Body of pancreas (tissue), 4 donors: ENCODE data around the gene FUBP1. TPM values are rescaled to one million over a fixed set of nuclear protein-coding genes. Genes with fewer than 3 reads are reported as not detected.
"Not testable (repeated sequence)": the region's sequence is repeated elsewhere in the genome, so short reads cannot be mapped to it uniquely, and the experiment has no call there.

Source experiments
- ATAC-seq: fragments of 150-250 bp; one replicate; pipeline ENCODE4 v1.9.1; 2016
- DNase-seq, 4 donors: peaks; one replicate each; pipeline ENCODE4 v3.0.0-alpha.2; 2019
- H3K27ac ChIP-seq, 4 donors: fragments of 200-600 bp; sonication (generic); 1 replicate in 3 of 4; 2 replicates in 1 of 4; pipeline versions ENCODE4 v1.5.1 to v1.6.1; 2016 to 2019; ENCODE audit warnings: mild to moderate bottlenecking in 1 of 4, mixed read lengths in 1 of 4, moderate library complexity in 1 of 4
- H3K27me3 ChIP-seq, 2 donors: fragments of 200-600 bp; sonication (generic); one replicate each; pipeline ENCODE4 v1.6.0; 2016; ENCODE audit warnings: mild to moderate bottlenecking in 1 of 2
- H3K36me3 ChIP-seq, 2 donors: fragments of 200-600 bp; sonication (generic); replicated peaks in 1 of 2; 2 replicates each; pipeline ENCODE4 v1.5.1; 2016; ENCODE audit warnings: low read depth in 2 of 2; ENCODE audit not compliant: insufficient read depth in 1 of 2
- H3K4me1 ChIP-seq: fragments of 200-600 bp; sonication (generic); one replicate; pipeline ENCODE4 v1.6.0; 2016
- H3K4me3 ChIP-seq, 2 donors: fragments of 200-600 bp; sonication (generic); 1 replicate in 1 of 2; 2 replicates in 1 of 2; pipeline ENCODE4 v1.5.1; 2016 to 2019
- H3K9me3 ChIP-seq, 3 donors: fragments of 200-600 bp; sonication (generic); 1 replicate in 2 of 3; 2 replicates in 1 of 3; pipeline ENCODE4 v1.5.1; 2016
- CTCF ChIP-seq, 7 experiments: fragments of 450-650 bp in 4 of 7; fragments of 200-600 bp in 3 of 7; sonication (generic) in 3 of 7; IDR thresholded peaks; one replicate each; pipeline ENCODE4 v1.5.1; 2016 to 2019; ENCODE audit warnings: antibody characterized with exemption in 7 of 7
- POLR2A ChIP-seq, 3 donors: fragments of 450-650 bp; IDR thresholded peaks; one replicate each; pipeline ENCODE4 v1.6.1; 2016; ENCODE audit warnings: antibody characterized with exemption in 3 of 3, mild to moderate bottlenecking in 2 of 3
- WGBS, 2 donors: methylation state at CpG; one replicate each; pipeline ENCODE4 v1.1.5; 2017; 5-methylcytosine and 5-hydroxymethylcytosine counted together
- intact Hi-C: fragments of 100-400 bp; cut with DNase I; formaldehyde crosslinking; loops from one replicate; pipeline ENCODE4 v1.15.1; 2023
- total RNA-seq, 2 donors: library from RNA; depleted of rRNA; stranded (reverse); fragments of >200 nt; gene quantifications; one replicate each; pipeline ENCODE4 v1.1.0, GENCODE V29; 2016

FUBP1 gene
- total RNA-seq, 2 donors from 2014 or later, result 56.7 to 63.8 TPM

GRCh38 chr1:77987919-77988318 lies 9.0 kb upstream of the FUBP1 start:
- no peak for TF ChIP-seq CTCF (IDR thresholded peaks at IDR 0.05)
- no peak for TF ChIP-seq POLR2A (IDR thresholded peaks at IDR 0.05)
- Histone ChIP-seq H3K27ac (no peak overlapping the region), H3K27me3 (no peaks in the 10 kb centered on the region), H3K4me3 (no peak overlapping the region), H3K4me1 (peaks cover 48% of the 10 kb centered on the region), H3K36me3 (no peaks in the 10 kb centered on the region), H3K9me3 (no peaks in the 10 kb centered on the region)
- ATAC-seq (no peak), DNase-seq (no peak)
- 25 to 39% methylated on average over 2 of the region's 2 CpGs for WGBS, 2 donors
- intact Hi-C loops, result no loop called here

- DNase-seq, result no peak
- Histone ChIP-seq H3K9me3 (no peaks in the 10 kb centered on the region), H3K36me3 (no peaks in the 10 kb centered on the region), H3K4me3 (no peak overlapping the region), H3K27ac (peak overlapping the region in 3 of 4 donors; percentile 2 to 95 (median 71)), H3K27me3 (no peaks in the 10 kb centered on the region), H3K4me1 (peaks cover 50% of the 10 kb centered on the region)
- no peak for ATAC-seq
- TF ChIP-seq CTCF (IDR thresholded peaks at IDR 0.05) (no peak), POLR2A (IDR thresholded peaks at IDR 0.05) (no peak)
- intact Hi-C loops, result no loop called here
Observed at GRCh38 chr1:77986810-77987209, 7.9 kb upstream of the FUBP1 start.

- H3K36me3 ChIP-seq, result no peaks in the 10 kb centered on the region
- TF ChIP-seq CTCF (IDR thresholded peaks at IDR 0.05) (no peak), POLR2A (IDR thresholded peaks at IDR 0.05) (no peak)
- 39 to 49% methylated on average over 4 of the region's 4 CpGs for WGBS, 2 donors
- peaks cover 52% of the 10 kb centered on the region for H3K4me1 ChIP-seq
- DNase-seq (peak; percentile 44 to 72 (median 62)), ATAC-seq (peak; percentile 80)
- no peaks in the 10 kb centered on the region for H3K9me3 ChIP-seq
- no peaks in the 10 kb centered on the region for H3K27me3 ChIP-seq
- intact Hi-C loops, result no loop called here
- H3K4me3 ChIP-seq, result no peak overlapping the region
- H3K27ac ChIP-seq, result peak overlapping the region; percentile 48 to 99 (median 83)
Observed at GRCh38 chr1:77984629-77985028, 5.8 kb upstream of the FUBP1 start.

- intact Hi-C loops, result no loop called here
- no peaks in the 10 kb centered on the region for H3K36me3 ChIP-seq
- no peak overlapping the region for H3K4me3 ChIP-seq
- ATAC-seq (no peak), DNase-seq (no peak)
- no peaks in the 10 kb centered on the region for H3K9me3 ChIP-seq
- H3K27ac ChIP-seq, result peak overlapping the region; percentile 59 to 99 (median 83)
- TF ChIP-seq POLR2A (IDR thresholded peaks at IDR 0.05) (no peak), CTCF (IDR thresholded peaks at IDR 0.05) (no peak)
- peaks cover 52% of the 10 kb centered on the region for H3K4me1 ChIP-seq
- no peaks in the 10 kb centered on the region for H3K27me3 ChIP-seq
Observed at GRCh38 chr1:77983997-77984355, 5.1 kb upstream of the FUBP1 start.

GRCh38 chr1:77983352-77983996 lies 4.6 kb upstream of the FUBP1 start:
- intact Hi-C loops, H3K36me3 ChIP-seq, H3K27me3 ChIP-seq, ATAC-seq, H3K4me3 ChIP-seq, H3K9me3 ChIP-seq: not testable (repeated sequence)
- WGBS, 2 donors, result 28 to 45% methylated on average over 8 of the region's 8 CpGs
- peak in 1 of 4 donors; percentile 38 for DNase-seq
- Histone ChIP-seq H3K4me1 (peaks cover 52% of the 10 kb centered on the region), H3K27ac (peak overlapping the region; percentile 59 to 99 (median 83))
- peak in 2 of 3 donors; percentile 39 to 46 for TF ChIP-seq POLR2A (IDR thresholded peaks at IDR 0.05)
